ENCODE results near the gene OR8D2.
"Not testable (repeated sequence)": the region's sequence is repeated elsewhere in the genome, so short reads cannot be mapped to it uniquely, and the experiment has no call there.

Gene OR8D2

GRCh38 chr11:124285610-124286344 is 34.2 kb downstream of the OR8D2 start:
- DNase-seq (ENCODE audit: low read depth in 3 of 3), result no peak

GRCh38 chr11:124278261-124278660 is 41.7 kb downstream of the OR8D2 start:
- DNase-seq (ENCODE audit: low read depth in 3 of 3), result no peak

- DNase-seq (ENCODE audit: low read depth in 3 of 3), result no peak
Observed at GRCh38 chr11:124277804-124278203, 42.2 kb downstream of the OR8D2 start.

- DNase-seq (ENCODE audit: low read depth in 3 of 3), result no peak
Observed at GRCh38 chr11:124277207-124277606, 42.8 kb downstream of the OR8D2 start.

- DNase-seq (ENCODE audit: low read depth in 3 of 3), result no peak
Observed at GRCh38 chr11:124276081-124276480, 43.9 kb downstream of the OR8D2 start.

GRCh38 chr11:124274000-124274399 is 46.0 kb downstream of the OR8D2 start:
- DNase-seq (ENCODE audit: low read depth in 3 of 3), result no peak

GRCh38 chr11:124270886-124271285 is 49.1 kb downstream of the OR8D2 start:
- DNase-seq (ENCODE audit: low read depth in 3 of 3), result not testable (repeated sequence)
